H4 (cell line): ENCODE data around the gene CTNNA2. TPM values are rescaled to one million over a fixed set of nuclear protein-coding genes. Genes with fewer than 3 reads are reported as not detected.

Source experiments
- DNase-seq: peaks from one replicate; pipeline ENCODE4 v3.0.0-alpha.2; 2015; ENCODE audit warnings: low spot score
- total RNA-seq: library from RNA; depleted of rRNA; stranded (reverse); fragments of >200 nt; shearing (Covaris generic); gene quantifications from 2 replicates; pipeline ENCODE4 v1.2.3, GENCODE V29; 2014

The CTNNA2 gene
- total RNA-seq, 1 experiment from 2014 or later: 0.39 TPM

DNA sequence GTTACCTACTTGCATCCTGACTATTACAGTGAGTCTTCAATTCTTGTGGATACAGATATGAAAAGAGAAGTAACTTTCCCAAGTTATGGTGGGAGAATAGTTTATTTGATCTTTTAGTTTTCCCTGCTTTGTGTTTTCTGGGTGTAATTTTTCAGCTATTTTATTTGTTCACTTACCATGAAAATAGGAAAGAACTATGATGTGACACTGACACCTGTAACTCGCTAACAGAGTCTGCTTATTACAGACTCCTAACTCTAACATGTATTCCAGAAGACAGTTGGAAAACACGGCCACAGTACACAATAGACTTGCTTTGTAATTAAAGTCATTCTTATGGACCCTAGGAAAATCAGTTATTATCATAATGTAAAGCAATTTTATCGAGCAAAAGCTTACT, 468.5 kb downstream of the CTNNA2 start:
- DNase-seq: no peak

- no peak for DNase-seq
These were observed 469.6 kb downstream of the CTNNA2 start for GRCh38 chr2:79982445-79982844.

DNA sequence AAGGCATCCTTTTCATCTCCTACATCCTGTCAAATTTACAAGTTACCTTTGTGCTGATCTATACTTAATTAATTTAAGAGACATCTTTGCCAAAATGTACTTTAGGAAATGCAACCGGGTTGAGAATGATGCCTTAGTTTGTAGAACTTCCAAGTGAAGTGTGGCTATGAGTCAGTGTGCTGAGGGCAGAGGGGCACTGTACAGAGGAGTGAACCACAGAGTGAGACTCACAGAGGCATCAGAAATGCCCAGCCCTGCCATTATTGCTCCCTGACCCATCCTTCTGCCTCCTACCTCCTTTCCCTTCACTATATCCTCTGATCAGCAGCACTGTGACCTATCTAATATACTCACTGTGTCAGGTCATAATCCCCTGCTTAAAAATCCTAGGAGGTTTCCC, 471.6 kb downstream of the CTNNA2 start:
- DNase-seq: no peak

DNA sequence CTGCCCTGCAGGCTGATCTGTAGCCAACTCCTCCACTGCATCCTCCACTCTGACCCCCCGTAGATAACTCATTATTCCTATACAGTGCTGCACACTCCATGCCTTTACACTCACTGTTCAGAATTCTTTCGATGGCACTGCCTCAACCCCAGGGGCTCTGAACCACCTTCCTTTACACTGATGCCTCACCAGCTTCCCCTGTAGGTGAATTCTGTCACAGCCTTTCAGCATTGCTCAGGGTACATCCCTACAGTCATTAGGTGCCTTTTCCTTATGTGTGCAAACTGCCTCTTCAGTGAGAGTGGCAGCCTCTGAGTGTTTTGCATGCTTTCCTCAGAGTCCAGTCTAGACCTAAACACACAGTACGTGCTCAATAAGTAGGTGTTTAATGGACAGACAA, 472.3 kb downstream of the CTNNA2 start:
- DNase-seq: no peak

DNA sequence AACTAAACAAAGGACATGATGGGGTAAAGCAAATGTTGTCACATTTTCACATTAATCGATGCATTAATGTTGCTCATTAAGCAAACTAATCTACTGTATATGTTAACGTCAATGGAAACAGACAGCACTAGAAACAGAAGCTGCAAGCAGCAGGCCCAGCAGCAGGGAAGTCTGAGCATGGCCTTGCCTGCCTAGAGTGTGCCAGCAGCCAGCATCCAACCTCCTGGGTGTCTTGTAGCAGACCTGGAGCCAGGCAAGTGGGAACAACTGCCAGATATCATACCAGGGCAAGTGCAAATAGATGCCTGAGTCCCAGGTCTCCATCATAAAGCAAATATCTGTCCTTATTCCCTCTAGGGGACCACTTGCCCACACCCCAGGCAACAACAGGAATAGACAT, 472.7 kb downstream of the CTNNA2 start:
- DNase-seq: no peak

- DNase-seq: peak; percentile 79
These were observed 480.3 kb downstream of the CTNNA2 start for GRCh38 chr2:79993144-79993543.

DNA sequence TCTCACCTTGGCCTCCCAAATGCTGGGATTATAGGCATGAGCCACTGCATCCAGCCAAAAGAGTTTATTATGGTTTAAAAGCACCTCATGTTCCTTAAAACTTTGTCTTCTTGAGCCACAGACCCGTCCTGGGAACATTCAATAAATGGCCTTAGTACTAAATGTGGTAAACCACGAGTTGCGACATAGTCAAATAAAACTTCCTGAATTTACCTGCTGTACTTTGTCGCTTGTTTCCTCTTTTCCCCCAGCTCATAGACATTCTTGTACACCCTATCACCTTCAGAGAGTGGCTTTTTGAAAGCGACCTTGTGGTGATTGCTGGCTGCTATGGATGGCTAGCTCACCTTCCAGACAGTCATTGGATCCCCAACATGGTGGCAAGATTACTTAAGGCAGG, 481.3 kb downstream of the CTNNA2 start:
- peak; percentile 61 for DNase-seq

GRCh38 chr2:79994965-79995364, 482.1 kb downstream of the CTNNA2 start:
- peak; percentile 41 for DNase-seq

GRCh38 chr2:79996709-79997108, 483.9 kb downstream of the CTNNA2 start:
- DNase-seq: no peak

GRCh38 chr2:80001701-80002101, 488.9 kb downstream of the CTNNA2 start:
- no peak for DNase-seq

GRCh38 chr2:80002112-80002511, 489.3 kb downstream of the CTNNA2 start:
- no peak for DNase-seq

DNA sequence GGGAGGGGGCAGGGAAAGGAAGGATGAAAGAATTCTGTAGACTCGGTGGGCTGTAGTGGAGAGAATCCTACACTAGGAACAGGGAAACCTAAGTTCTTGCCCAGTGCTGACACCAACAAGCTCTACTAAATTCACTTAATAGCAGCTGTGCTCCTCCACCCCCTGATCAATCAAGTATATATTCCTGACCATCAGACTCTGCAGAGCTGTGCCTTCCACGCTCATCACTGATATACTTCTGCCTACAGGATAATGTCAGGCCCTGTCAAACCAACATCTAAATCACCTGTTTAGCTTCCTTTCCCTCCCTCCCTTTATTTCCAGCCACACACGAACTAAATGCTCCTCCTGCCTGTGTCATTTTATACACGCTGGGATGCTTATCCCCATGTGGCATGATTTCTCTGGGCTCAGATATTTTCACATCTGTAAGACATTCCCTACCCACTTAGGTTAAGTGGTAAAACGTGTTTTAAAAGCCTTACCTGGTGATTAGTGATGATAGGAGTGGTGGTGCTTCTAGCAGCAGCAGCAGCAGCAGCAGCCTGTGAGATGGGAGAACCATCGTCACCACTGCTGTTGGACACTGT, 489.8 kb downstream of the CTNNA2 start:
- DNase-seq: no peak

GRCh38 chr2:80007777-80008503, 495.1 kb downstream of the CTNNA2 start:
- DNase-seq: no peak

- DNase-seq: no peak
These were observed 495.7 kb downstream of the CTNNA2 start for GRCh38 chr2:80008596-80008995.

GRCh38 chr2:80009211-80009610, 496.4 kb downstream of the CTNNA2 start:
- no peak for DNase-seq

DNA sequence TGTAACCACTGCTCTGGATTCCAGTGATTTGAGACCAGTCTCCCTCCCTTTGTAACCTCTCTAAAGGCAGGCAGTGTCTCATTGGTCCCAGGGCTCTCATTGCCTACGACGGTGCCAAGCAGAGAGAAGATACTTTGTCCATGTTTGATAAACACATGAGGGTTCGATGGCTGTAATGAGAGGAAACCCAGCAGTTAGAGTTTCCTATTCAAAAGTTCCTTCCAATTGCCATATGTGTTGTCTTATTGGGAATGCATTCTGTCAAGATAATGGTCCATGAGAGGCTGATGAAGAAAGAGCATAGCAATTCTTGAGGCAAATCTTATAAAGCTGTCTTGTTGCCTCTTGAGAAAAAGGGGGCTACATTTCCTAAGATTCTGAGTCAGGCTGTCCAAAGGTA, 499.2 kb downstream of the CTNNA2 start:
- no peak for DNase-seq

DNA sequence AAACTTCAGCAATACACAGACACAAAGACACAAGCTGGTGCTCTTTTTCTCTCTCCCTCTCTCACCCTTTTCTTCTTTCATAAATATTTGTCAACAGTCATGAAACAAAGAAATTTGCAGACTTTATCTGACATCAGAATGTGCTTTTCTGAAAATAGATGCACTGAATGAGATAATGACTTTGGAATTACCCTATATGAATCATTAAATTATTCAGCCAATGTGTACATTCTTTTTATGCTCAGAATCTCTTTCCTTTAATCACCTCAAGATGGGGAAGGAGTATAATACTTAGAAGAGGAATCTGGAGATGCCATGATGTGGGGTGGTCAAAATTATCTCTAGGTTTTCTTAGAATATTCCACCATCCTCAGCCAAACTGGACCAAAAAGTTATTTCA, 501.8 kb downstream of the CTNNA2 start:
- no peak for DNase-seq

DNA sequence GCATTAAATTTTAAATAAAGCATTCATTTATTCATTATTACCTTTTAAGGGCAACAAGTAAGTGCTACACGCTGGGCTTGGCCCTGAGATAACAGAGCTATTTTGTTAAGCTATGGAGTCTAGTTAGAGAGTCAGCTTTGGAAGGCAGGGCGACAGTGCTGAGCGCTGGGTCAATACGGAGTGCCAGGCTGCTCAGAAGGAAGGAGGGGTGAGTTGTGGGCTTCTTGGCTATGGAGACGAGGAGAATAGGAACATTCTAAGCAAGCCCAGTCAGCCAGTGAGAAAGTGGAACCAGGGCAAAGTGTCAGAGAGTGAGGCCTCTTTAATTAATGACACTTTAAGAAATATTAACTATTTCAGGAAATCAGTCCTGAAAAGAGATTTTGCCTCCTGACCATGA, 503.3 kb downstream of the CTNNA2 start:
- no peak for DNase-seq

- no peak for DNase-seq
These were observed 507.0 kb downstream of the CTNNA2 start for GRCh38 chr2:80019571-80020460.

DNA sequence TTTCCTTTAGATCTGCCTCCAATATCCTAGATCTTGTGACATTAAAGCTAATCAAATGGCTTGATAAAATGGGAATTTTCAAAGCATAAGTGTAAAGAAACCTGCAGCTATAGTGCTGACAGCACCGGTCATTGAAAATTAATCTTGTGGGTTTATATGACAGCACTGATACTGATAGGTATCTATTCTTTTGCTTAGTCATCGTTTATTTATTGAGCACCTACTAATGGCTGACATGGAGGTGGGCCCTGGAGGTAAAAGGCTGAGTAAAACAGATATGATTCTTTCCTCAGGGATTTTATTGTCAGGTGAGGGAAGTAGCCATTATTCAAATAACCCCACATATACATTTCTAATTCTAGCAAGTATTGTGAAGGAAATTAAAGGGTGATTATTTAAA, 509.2 kb downstream of the CTNNA2 start:
- no peak for DNase-seq

GRCh38 chr2:80026040-80026729, 513.3 kb downstream of the CTNNA2 start:
- no peak for DNase-seq

- no peak for DNase-seq
These were observed 515.2 kb downstream of the CTNNA2 start for GRCh38 chr2:80028051-80028450.
